ENCODE data around the gene RNF187.

DNA sequence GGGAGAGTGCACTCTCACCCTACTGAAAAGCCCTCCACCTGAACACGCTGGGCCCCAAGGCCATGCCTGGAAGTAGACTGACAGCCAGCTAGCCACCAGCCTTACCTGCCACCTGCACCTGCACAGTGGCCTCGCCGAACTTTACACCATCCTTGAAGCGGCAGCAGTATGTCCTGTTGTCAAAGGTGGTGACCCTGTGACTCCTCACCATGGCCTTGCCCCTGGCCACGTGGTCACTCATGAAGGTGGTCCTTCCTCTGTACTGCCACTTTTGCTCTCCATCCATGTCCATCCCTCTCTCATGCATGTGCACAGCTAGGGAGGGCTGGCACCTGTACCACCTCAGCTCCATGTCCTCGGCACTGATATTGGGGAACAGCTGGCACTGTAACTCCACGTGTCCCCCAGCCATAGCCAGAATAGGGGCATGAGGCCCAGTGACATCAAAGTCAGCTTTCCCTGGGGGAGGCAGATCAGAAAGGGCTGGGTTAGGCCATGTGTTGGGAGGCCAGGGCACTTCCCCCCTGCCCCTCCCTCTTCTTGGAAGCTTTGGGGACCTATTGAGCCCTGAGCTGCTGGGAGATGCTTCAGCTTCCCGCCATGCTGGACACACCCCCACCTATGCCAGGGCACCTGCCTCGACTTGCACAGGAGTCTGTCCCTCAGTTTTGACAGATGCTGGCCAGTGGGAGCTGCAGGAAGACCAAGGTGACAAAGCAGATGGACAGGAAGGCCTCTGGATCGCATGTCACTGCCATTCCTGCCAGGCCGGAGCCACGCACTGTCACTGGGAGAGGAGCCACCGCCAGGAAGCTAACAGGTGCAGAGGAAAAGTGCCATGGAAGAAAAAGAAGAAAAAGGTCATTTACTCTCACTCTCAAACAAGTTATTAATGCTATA is 24.6 kb downstream of the RNF187 start:
- TF ChIP-seq POLR2A (IDR thresholded peaks at IDR 0.05; ENCODE audit: low read length) = no peak
- TF ChIP-seq, protein P1, sequence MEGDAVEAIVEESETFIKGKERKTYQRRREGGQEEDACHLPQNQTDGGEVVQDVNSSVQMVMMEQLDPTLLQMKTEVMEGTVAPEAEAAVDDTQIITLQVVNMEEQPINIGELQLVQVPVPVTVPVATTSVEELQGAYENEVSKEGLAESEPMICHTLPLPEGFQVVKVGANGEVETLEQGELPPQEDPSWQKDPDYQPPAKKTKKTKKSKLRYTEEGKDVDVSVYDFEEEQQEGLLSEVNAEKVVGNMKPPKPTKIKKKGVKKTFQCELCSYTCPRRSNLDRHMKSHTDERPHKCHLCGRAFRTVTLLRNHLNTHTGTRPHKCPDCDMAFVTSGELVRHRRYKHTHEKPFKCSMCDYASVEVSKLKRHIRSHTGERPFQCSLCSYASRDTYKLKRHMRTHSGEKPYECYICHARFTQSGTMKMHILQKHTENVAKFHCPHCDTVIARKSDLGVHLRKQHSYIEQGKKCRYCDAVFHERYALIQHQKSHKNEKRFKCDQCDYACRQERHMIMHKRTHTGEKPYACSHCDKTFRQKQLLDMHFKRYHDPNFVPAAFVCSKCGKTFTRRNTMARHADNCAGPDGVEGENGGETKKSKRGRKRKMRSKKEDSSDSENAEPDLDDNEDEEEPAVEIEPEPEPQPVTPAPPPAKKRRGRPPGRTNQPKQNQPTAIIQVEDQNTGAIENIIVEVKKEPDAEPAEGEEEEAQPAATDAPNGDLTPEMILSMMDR (IDR thresholded peaks at IDR 0.05) = no peak

All from A549 (cell line).